HG02588 (cell line): ENCODE measurements around the gene HMGB1.

Experiments used
- ATAC-seq: cut with Tn5 transposase; IDR thresholded peaks from one replicate; pipeline ENCODE4 v1.9.1; 2021; ENCODE audit warnings: mild to moderate bottlenecking, moderate library complexity; ENCODE audit not compliant: unreplicated experiment

The HMGB1 gene

DNA sequence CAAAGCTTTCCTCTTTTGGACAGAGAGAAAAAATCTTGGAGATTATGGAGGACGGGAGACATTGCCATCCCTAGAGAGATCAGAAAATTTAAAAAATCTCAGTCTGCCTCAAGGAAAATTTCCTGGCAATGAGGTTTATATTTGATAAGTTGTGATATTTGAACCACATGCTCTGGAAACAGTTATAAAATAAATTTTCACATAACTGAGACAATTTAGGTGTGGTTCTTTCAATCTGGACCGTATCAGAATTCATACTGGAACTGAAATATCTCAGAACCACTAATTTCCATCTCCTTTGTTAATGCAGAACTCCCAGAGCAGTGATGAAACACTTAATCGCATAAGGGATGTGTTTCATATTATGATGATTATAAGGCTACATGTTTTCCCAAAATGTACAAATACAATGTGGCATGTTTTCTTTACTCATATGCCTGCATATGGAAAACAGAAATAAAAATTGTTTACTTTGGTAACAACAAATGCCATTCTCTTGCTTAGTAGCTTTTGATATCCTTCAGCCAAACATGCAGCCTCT, 29.8 kb downstream of the HMGB1 start:
- no peak for ATAC-seq

DNA sequence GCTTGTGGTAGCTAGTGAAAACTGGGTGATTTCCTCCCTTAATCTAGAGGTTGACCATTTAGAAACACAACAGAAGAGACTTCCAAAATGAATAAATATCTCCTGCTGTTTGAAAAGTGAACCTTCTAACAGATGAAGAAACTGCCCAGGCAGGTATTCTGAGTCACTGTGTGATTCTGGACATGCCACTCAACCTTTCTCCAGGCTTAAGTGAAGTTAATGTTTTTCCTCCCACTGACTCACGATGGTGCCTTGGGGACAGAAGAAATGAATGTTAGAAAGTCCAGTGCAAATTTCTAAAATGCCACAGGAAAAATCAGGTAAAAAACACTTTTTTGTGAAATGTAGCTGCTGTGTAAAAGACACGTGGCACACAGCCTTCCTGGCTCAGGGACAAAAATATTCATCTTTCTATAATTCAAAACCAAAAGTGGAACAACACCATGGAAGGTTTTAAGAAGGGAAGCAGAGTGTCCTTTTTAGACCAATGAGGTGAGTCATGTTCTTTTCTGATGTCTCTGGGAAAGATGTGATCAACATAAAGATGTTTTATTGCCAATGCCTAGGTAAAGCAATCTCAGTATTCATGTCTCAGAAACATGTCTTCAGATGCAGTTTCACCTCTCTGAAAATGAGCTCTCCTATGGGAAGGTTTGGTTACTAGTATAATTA, 34.3 kb downstream of the HMGB1 start:
- no peak for ATAC-seq

DNA sequence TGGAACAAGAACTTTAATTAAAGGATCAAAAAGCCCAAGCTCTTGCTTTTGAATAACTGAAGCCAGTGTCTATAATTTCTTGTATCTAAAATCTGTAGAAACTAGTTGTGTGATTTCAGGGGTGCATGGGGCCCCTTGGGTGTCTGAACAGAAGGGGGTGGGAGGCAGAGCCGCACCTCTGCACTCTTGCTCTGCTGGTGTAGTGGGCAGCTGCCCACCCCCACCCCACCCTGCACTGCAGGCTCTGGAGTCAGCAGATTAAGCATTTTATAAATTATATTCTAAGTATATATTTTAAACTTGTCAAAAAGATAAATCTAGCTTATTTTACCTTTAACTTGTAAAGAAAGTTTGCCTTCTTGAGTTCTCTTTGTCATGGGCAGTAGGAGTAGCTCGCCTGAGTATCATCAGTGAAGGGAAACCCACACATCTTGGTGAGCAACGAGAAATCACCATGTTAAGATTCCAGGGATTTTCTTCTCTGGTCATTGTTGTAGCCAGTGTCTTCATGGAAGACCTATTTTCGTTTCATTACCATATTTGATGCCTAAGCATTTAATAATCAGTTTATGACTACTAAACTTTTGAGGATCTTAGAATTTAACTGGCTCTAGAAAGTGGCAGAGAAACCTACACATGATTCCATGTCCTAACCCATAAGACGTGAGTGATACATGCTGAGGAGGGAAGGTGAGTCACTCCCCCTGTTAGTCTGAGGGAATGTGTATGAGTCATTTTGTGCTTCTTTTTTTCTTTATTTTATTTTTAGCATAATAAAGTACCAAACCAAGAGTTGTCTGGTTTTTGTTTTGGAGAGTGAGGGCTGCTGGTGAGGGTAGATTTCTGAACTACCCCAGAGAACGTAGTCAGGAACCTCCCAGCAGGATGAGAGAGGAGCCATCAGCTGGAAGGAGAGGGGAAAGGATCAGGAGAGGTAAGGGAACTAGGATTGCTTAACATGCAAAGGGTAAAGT, 35.7 kb downstream of the HMGB1 start:
- peak; percentile 80 for ATAC-seq

DNA sequence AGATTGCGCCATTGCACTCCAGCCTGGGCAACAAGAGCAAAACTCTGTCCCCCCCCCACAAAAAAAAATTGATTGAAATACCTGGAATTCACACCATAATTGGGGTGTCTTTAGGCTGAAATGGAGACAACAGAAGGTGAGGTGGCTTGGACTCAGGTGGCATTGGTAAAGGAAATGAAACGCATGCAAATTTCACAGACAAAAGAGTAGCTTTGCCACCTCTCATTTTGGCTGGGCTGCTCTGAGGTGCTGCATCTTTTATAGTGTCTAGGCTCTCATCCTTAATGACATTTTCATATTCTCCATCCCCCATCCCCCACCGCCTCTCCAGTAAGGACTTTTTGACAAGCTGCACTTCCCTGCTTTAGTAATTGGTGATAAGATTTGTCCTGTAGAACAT, 36.5 kb downstream of the HMGB1 start:
- ATAC-seq, result no peak

DNA sequence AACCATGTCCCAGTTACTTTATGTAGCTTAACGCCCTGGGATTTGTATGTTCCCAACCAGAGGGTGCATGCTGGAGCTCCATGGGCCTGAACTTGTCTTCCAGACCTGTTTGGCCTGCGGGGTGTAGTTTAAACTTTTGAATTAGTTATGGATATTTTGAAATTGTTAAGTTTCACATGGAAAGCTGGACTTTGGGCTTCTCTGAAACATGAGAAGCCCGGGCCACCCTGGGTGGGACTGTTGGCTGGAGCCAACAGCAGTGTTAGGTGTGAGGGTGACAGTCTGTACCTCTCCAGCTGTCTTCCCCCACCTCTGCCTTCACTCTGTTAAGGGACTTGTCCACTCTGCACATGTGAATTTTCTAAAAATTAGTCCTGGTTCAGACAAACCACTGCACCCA, 41.8 kb downstream of the HMGB1 start:
- ATAC-seq, result no peak

DNA sequence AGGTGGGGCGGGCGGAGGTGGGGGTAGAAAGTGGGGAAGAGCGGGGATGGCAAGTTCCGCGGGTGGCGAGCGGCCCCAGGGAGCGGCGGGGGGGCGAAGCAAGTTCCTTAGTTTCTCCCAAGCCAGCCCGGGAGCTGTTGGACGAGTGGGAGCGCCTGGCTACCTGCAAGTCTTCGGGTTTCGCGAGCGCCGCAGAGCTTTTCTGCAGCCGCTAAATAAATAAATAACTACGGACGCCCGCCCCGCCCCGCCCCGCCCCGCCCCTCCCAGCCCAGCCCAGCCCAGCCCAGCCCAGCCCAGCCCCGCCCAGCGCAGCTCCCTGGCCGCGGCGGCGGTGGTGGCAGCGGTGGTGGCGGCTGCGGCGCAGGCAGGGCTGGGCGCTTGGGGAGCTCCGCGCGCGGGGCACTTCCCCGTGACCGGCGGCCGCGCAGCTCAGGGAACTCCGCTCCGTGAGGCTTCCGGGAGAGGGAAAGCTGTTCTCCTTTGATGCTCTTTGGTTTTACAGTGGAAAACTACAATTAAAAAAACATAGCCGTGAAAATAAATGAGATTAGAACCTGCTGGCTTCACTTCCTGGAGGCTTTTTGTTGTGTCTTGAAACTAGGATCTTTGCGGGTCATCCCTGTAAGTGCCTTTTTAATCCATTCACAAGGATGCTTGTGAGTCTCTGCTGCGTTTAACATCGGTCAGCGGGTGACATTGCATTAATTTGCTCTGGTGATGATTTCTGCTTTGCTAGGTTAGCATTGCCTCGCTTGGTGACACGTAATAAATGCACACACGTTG, 43.5 kb downstream of the HMGB1 start, which contains the start of gene UBE2L5:
UBE2L5 (plus strand) TSS at position 440 of the 786 bp plus-strand sequence. CDS start 5,498 bp downstream, outside the sequence.
- ATAC-seq, result peak; percentile 81

DNA sequence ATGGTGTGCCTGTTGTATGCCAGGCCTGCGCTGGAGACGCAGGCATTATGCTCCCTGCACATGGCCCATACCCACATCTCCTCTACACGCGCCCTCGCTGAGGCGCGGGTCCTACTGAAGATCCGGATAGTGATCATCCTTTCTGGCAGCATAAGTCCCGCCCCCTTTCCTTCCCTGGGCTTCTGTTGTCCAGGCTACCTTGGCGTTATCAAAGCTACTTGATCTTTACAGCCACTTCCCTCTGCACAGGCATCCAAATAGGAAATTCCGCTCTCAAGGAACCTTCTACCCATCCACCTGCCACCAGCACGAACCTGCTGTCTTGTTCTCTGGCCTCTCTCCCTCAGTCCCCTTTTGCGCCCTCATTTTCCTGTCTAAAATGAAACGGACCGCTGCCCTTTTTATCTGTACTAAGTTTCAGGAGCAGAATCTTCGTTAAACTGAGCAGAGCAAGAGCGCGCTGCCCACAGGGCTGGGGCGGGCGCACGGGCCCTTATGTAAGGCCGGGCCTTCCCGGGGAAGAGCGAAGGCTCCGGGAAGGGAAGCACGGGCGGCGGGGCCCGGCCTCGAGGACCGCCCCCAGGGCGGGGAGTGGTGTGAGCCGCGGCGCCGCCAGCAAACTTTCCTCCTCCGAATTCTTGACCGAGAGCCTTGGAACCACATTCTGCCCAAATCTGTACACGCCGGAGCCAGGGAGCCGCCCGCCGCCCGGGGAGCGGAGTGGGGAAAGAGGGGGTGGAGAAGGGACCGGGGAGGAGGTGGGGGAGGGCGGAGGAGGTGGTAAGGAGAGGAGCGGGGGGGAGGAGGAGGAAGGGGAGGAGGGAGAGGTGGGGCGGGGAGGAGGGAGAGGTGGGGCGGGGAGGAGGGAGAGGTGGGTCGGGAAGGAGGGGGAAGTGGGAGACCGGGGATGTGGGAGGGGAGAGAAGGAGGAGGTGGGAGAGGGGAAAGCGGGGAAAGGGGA, 44.4 kb downstream of the HMGB1 start:
- peak; percentile 40 for ATAC-seq

DNA sequence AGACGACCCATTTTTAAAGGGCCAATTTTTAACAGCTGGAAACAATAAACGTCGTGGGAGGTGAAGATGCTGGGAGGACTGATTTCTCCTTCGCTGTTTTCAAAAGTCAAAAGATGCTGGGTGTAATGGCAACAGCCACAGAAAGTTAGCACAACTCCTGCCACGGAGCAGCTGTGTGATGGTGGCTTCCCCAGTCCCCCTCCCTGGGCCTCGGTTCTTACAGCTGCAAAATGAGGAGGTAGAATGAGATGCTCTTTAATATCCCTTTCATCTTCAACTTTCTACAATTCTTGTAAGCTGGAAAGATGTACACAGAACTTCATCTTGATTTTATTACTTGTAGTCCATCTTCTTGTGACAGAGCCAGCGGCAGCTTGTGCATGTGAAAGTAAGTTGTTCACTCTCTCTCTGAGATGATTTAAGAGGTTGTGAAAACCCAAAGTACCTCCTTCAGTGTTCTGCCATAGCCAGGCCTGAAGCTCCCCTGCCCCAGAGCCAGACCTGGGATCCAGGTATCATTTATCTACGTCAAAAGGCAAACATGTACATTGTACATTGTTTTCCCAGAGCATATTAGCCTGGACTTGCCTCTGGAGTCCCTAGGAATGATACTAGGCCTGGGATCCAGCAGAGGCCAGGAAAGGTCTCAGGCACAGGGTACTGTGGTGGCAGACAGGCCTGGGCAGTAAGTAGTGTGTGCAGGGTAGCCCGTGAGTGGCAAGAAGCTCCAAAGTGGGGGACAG, 46.8 kb downstream of the HMGB1 start:
- ATAC-seq, result no peak

DNA sequence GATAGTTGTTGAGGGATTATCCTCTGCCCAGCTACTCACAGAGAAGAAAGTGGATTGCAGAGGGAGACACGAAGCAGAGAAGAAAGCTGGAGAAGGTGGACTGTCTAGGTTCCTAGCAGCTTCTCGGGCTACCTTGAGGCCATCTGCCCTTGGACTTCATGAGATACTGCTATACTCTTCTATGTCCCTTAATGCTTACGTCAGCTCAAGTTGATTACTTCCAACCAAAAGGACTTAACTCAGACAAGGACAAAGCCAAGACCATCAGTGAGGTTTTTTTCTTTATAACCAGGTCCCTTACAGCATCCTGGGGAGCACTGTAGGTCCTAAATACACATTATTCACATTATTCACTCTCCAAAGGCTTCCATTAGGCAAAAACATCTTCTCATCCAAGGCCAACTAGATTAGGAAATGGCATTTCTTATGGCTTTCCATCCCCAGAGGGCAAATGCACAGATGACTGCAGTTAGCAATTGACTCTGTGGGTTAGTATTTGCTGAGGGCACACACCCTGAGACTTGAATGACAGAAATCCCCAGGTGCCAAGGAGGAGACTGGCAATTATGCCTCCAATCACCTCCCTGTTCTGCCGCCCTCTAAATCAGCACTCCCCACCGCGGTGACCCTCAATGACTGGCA, 47.5 kb downstream of the HMGB1 start:
- no peak for ATAC-seq

DNA sequence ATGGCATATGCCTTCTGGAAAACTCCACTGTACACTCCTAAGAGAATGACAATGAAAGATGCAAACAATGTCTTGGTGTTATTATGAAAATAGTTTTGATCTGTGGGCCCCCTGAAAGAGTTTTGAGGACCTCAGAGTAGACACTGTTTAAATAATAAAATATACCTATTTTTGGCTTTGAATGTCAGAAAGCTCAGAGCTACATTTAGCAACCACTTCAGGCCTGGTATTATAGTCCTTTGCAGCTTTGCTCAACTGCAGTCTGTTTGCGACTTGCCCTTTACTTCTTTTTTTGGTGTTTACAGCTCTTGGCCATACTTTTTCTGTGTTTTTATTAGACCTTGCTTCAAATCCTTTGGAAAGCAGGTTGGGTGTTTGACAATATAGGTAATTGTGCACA, 49.3 kb downstream of the HMGB1 start:
- ATAC-seq, result no peak

DNA sequence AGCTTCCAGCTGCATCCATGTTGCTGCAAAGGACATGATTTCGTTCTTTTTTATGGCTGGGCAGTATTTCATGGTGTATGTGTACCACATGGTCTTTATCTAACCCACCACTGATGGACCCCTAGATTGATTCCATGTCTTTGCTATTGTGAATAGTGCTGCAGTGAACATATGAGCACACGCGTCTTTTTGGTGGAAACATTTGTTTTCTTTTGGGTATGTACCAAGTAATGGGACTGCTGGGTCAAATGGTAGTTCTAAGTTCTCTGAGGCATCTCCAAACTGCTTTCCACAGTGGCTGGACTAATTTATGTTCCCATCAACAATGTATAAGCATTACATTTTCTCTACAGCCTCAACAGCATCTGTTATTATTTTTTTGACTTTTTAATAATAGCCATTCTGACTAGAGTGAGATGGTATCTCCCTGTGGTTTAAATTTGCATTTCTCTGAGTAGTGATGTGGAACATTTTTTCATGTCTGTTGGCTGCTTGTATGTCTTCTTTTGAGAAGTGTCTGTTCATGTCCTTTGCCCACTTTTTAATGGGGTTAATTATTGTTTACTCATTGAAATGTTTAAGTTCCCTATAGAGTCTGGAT, 50.2 kb downstream of the HMGB1 start:
- peak; percentile 75 for ATAC-seq

DNA sequence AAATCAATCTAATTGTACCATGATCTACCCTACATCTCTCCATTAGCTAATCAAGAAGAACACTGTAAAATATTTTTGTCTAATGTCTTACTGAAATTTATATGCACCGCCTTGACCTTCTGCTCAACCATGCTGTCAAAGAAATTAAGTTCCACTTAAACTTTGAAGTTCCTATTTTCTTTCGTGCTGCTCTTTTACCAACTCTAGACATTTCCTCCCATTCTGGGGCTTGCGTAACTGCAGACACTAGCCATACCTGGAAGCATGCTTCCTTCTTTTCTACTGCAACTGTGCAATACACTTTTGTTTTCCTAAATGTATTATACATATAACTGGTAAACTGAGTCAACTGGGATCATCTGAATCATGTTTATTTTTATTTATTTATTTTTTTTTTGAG, 51.9 kb downstream of the HMGB1 start:
- ATAC-seq, result no peak

DNA sequence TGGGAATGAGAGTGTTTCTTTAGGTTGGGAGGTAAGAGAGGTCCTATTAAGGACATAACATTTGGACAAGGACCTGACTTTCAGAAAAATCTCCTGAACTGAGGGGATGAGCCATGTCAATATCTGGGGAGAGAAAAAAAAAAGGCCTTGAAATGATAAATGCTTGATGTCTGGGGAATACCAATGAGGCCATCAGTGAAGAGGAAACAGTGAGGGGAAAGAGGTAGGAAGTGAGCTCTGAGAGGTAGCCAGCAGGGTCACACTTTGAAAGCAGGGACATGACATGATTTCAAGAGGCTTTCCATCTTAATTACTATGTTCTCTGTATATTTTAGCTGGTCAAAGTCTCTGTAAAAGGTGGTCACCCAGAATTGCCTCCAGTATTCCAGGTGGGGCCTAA, 53.4 kb downstream of the HMGB1 start:
- ATAC-seq, result no peak

DNA sequence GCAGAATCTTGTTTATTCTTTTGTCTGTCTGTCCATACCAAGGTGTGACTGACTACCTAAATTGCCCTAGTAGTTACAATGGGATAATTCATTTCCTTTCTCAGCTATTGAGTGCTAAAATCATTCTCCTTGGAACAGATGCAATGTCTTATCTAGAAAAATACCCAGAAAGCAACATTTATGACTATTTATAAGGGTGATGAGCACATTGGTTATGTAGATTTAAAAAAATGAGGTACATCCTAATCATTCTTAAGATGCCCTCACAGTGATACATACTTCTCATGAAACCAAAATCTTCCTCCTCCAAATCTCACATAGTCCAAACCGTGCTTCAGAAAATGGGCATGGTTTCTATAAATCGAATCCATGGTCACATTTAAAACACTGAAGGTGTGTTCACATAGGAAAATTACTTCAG, 55.0 kb downstream of the HMGB1 start:
- ATAC-seq, result no peak

DNA sequence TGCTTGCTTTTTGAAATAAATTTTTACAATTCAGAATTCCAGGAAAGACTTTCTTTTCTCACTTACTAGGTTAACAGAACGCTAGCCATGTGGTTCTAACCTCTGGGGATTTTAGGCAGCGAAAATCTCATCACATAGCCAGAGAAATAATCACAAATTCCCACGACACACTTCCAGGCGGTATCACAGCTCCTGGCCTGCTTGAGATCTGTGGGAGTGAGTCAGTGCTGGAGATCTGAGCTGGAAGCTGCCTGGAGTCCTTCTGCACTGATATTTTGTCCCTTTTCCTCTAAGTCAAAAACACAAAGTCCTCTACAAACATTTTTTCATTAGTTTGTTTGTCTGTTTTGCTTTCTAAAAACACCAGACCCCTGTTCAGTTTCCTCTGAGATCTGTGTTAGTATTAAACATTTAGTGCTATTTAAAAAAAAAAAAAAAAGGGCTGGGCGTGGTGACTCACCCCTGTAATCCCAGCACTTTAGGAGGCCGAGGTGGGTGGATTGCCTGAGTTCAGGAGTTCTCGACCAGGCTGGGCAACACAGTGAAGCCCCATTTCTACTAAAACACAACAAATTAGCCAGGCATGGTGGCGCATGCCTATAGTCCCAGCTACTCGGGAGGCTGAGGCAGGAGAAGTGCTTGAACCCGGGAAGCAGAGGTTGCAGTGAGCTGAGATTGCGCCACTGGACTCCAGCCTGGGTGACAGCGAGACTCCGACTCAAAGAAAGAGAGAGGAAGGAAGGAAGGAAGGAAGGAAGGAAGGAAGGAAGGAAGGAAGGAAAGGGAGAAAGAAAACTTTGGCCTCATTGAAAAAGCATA, 55.6 kb downstream of the HMGB1 start:
- ATAC-seq, result no peak

DNA sequence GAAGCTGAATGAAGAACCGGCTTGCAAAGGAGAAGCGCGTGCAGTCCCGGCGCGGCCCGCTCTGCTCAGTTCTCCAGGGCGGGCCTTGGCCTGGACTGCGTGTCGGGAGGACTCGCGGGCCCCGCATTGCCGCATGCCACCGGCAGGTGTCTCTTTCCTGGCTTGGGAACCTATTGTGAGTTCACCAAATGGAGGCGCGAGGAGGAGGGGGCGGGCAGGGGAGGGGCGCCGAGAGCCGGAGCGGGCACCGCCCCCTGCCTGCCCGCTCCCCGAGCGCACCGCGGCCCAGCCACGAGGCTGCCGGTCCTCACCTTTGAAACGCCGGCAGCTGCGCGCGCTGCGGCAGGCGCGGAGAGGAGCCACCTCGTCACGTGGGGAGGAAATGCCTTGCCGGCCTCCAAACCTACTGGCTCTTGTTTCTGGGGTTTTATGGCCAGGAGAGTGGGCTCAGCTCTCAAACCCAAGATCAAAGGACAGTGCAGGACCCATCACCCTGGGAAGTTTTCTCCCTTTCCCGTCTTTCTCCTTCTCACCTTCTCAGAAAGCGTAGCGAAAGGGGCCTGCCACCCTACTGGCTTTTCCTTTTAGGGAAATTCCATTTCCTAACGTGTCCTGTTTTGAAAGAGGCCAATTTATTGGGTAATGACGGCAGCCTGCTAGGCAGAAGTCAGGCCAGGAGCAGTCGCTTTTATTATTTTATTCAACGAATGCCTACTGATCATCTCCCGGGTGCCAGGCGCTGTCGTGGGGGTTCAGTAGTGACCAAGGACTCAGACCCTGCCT, 57.2 kb downstream of the HMGB1 start:
- ATAC-seq, result peak; percentile 87
